ENCODE results near the gene SFRP5.

SFRP5 gene

GRCh38 chr10:97785731-97786130 lies 13.9 kb upstream of the SFRP5 start:
- DNase-seq (ENCODE audit: low read depth in 2 of 2): no peak

- no peak for DNase-seq (ENCODE audit: low read depth in 2 of 2)
Measured at GRCh38 chr10:97785231-97785630, 13.4 kb upstream of the SFRP5 start.

GRCh38 chr10:97784200-97784810 lies 12.5 kb upstream of the SFRP5 start:
- DNase-seq (ENCODE audit: low read depth in 2 of 2): no peak

GRCh38 chr10:97782455-97783228 lies 10.8 kb upstream of the SFRP5 start:
- DNase-seq (ENCODE audit: low read depth in 2 of 2): no peak

GRCh38 chr10:97781618-97782331 lies 10.0 kb upstream of the SFRP5 start:
- DNase-seq (ENCODE audit: low read depth in 2 of 2): no peak

GRCh38 chr10:97780841-97781617 lies 9.2 kb upstream of the SFRP5 start:
- no peak for DNase-seq (ENCODE audit: low read depth in 2 of 2)

DNA sequence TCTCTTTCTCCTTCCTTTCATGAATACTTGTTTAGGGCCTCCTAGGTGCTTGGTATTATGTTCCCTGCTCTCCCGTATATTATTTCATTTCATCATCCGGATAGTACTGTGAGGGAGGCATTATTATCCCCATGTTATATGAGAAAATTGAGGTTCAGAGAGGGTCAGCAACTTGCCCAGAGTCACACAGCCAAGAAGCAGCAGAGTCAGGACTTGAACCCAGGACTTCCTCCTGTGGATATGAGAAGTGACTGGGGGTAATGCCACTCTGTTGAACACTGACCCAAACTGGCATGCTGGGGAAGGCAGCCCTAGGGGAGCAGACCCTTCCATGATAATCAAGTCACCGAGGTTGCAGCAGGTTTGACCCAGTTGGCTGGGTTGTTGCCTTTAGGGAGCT lies 8.2 kb upstream of the SFRP5 start:
- DNase-seq (ENCODE audit: low read depth in 2 of 2): no peak

GRCh38 chr10:97779492-97779891 lies 7.7 kb upstream of the SFRP5 start:
- no peak for DNase-seq (ENCODE audit: low read depth in 2 of 2)

GRCh38 chr10:97778452-97779302 lies 6.9 kb upstream of the SFRP5 start:
- no peak for DNase-seq (ENCODE audit: low read depth in 2 of 2)

DNA sequence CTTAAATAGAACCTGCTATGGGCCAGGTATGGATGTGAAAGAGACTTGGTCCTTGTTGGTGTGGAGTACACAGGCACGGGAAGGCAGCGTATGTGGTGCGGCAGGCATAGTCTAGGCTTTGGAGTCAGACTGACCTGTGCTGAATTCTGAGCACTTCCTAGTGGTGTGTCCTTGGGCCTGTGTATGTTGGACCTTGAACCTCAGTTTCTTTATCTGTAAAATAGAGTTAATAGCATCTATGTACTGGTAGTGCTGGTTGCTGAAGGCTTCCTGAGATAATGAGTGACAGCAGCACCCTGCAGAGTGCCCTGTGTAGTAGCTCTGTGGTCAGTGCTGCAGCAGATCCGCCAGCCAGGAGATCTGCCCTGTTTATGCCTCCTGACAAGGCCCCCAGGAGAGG lies 5.3 kb upstream of the SFRP5 start:
- DNase-seq (ENCODE audit: low read depth in 2 of 2): no peak

GRCh38 chr10:97774811-97775294 lies 3.1 kb upstream of the SFRP5 start:
- no peak for DNase-seq (ENCODE audit: low read depth in 2 of 2)

GRCh38 chr10:97773096-97773495 lies 1.3 kb upstream of the SFRP5 start:
- DNase-seq (ENCODE audit: low read depth in 2 of 2): no peak

GRCh38 chr10:97771055-97771891 lies 526 bp downstream of the SFRP5 start:
- no peak for DNase-seq (ENCODE audit: low read depth in 2 of 2)

GRCh38 chr10:97770255-97770654 lies 1.5 kb downstream of the SFRP5 start:
- no peak for DNase-seq (ENCODE audit: low read depth in 2 of 2)

- no peak for DNase-seq (ENCODE audit: low read depth in 2 of 2)
Measured at GRCh38 chr10:97768322-97769315, 3.2 kb downstream of the SFRP5 start.

DNA sequence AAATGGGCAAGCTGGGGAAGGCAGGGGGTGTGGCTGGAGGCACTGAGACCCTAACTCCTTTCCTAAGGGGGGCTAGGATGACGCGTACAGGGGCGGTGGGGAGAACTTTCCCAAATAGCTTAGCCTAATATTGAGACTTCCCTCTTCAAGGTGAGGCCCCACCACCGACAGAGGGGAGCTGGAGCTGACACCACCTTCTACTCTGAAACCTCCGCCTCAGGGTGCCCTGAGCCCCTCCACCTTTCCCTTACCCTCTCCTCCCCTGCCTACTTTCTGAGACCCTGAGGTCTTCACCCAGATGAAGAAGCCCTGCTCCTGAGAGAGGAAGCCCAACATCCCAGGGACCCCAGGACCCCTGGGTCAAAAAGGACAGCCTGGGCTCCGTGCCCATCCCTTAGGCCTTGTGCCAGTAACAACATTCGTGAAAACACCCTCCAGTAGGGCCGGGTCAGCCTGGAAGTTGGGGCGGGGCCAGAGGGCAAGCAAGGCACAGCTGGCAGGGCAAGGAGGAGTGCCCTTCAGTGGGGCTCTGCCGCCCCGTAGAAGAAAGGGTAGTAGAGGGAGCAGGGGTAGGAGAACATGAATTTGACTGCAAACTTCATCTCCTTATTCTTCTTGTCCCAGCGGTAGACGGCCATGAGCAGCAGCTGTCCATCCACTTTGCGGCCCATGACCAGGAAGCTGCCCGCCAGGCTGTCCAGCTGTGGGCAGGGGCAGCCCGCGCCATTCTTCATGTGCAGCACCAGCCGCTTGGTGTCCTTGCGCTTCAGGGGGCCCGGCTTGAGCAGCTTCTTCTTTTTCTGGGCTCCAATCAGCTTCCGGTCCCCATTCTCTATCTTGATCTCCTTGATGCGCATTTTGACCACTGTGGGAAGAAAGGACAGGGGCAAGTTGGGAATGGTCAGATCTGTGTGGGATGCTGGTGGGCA lies 4.5 kb downstream of the SFRP5 start:
- no peak for DNase-seq (ENCODE audit: low read depth in 2 of 2)

GRCh38 chr10:97766106-97766810 lies 5.5 kb downstream of the SFRP5 start:
- no peak for DNase-seq (ENCODE audit: low read depth in 2 of 2)
